ENCODE measurements around the gene OPCML.

OPCML gene

GRCh38 chr11:133531971-133532651 is at the start of gene OPCML:
Gene OPCML (minus strand): TSS chr11:133532501.
- no peak for DNase-seq (ENCODE audit: low spot score)

- no peak for DNase-seq (ENCODE audit: low spot score)
Measured at GRCh38 chr11:133581091-133581490, 48.8 kb upstream of the OPCML start.

GRCh38 chr11:133579165-133580031 is 47.1 kb upstream of the OPCML start:
- DNase-seq (ENCODE audit: low spot score): no peak

GRCh38 chr11:133577403-133577802 is 45.1 kb upstream of the OPCML start:
- no peak for DNase-seq (ENCODE audit: low spot score)

GRCh38 chr11:133576351-133576750 is 44.0 kb upstream of the OPCML start:
- no peak for DNase-seq (ENCODE audit: low spot score)

- no peak for DNase-seq (ENCODE audit: low spot score)
Measured at GRCh38 chr11:133573081-133573480, 40.8 kb upstream of the OPCML start.

GRCh38 chr11:133570376-133570775 is 38.1 kb upstream of the OPCML start:
- DNase-seq (ENCODE audit: low spot score): no peak

- DNase-seq (ENCODE audit: low spot score): no peak
Measured at GRCh38 chr11:133563505-133564025, 31.3 kb upstream of the OPCML start.

GRCh38 chr11:133560472-133560855 is 28.2 kb upstream of the OPCML start:
- no peak for DNase-seq (ENCODE audit: low spot score)

GRCh38 chr11:133559833-133560471 is 27.7 kb upstream of the OPCML start:
- no peak for DNase-seq (ENCODE audit: low spot score)

- DNase-seq (ENCODE audit: low spot score): no peak
Measured at GRCh38 chr11:133559382-133559781, 27.1 kb upstream of the OPCML start.

GRCh38 chr11:133555034-133555433 is 22.7 kb upstream of the OPCML start:
- no peak for DNase-seq (ENCODE audit: low spot score)

GRCh38 chr11:133553885-133554740 is 21.8 kb upstream of the OPCML start:
- no peak for DNase-seq (ENCODE audit: low spot score)

- no peak for DNase-seq (ENCODE audit: low spot score)
Measured at GRCh38 chr11:133552938-133553337, 20.6 kb upstream of the OPCML start.

GRCh38 chr11:133551064-133551463 is 18.8 kb upstream of the OPCML start:
- no peak for DNase-seq (ENCODE audit: low spot score)

- no peak for DNase-seq (ENCODE audit: low spot score)
Measured at GRCh38 chr11:133549826-133550225, 17.5 kb upstream of the OPCML start.

- DNase-seq (ENCODE audit: low spot score): no peak
Measured at GRCh38 chr11:133548641-133549040, 16.3 kb upstream of the OPCML start.

- no peak for DNase-seq (ENCODE audit: low spot score)
Measured at GRCh38 chr11:133547808-133548494, 15.7 kb upstream of the OPCML start.

GRCh38 chr11:133545199-133545803 is 13.0 kb upstream of the OPCML start:
- no peak for DNase-seq (ENCODE audit: low spot score)

GRCh38 chr11:133541720-133542095 is 9.4 kb upstream of the OPCML start:
- no peak for DNase-seq (ENCODE audit: low spot score)

Measured in LoVo (cell line).